NCI-H82 treated with DMSO at 0.1 percent for 48 hours (cell line): Measurements from ENCODE around the gene ADAR.

Experiments
- DNase-seq: peaks from one replicate; lab custom pipeline; 2025; ENCODE audit not compliant: unreplicated experiment; lab: John Stamatoyannopoulos, UW

ADAR gene

DNA sequence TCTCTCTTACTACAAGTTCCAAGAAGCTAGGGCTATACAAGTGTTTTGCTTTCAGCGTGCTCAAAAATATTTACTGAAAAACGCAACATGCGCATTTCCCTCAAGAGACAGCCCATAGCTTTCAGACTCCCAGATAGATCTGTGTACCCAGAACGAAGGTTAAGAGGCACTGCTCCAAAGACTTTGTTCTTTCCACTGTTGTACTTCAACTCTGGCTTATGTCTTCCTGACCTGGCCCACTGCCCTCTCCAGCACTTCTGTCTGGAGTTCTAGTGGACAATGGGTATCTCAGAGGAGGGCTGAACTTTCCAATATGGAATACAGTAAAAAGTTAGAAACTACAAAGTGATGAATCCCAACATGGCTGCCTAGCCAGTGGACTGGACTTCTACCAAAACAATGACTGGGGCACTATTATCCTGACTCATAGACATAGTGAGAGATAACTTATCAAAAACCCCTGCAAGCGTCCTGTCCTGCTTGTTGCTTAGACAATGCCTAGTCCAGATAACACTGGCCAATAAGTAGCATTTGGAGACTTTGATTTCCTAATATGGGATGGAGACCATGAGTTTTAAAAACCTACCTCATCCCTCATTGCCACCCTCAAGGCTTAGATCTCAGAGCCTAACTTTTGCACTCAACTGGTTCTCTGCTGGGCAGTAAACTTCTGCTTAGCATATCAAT lies 8.8 kb upstream of the ADAR start:
- no peak for DNase-seq

GRCh38 chr1:154615411-154615810 lies 7.4 kb upstream of the ADAR start:
- DNase-seq = no peak

GRCh38 chr1:154614901-154615300 lies 6.9 kb upstream of the ADAR start:
- no peak for DNase-seq

DNA sequence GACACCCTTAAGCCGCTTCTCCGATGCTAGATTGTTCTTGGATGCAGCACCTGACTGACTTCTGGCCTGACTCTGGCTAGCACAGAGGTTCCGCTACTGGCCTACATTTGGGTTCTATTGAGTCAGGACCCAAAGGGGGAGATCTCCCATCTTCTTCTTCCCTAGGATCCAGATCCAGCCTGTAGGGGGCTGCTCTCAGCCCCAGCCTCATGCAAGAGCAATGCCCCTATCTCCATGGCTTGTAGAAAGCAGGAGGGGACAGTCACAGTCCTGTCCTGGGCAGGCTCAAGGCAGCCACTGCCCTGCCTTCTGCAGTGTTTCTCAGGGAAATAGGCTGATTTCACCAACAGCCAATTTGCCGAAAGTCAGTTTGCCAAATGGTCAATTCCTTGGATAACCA lies 6.3 kb upstream of the ADAR start:
- no peak for DNase-seq

GRCh38 chr1:154611150-154611862 lies 3.3 kb upstream of the ADAR start:
- no peak for DNase-seq

GRCh38 chr1:154609398-154610380 lies 1.7 kb upstream of the ADAR start:
- DNase-seq = no peak

- DNase-seq = no peak
Measured at GRCh38 chr1:154608397-154609270, 648 bp upstream of the ADAR start.

GRCh38 chr1:154607106-154607608 lies 829 bp downstream of the ADAR start:
- peak; percentile 28 for DNase-seq

- no peak for DNase-seq
Measured at GRCh38 chr1:154605534-154605933, 2.5 kb downstream of the ADAR start.

GRCh38 chr1:154603317-154603716 lies 4.7 kb downstream of the ADAR start:
- DNase-seq = no peak

DNA sequence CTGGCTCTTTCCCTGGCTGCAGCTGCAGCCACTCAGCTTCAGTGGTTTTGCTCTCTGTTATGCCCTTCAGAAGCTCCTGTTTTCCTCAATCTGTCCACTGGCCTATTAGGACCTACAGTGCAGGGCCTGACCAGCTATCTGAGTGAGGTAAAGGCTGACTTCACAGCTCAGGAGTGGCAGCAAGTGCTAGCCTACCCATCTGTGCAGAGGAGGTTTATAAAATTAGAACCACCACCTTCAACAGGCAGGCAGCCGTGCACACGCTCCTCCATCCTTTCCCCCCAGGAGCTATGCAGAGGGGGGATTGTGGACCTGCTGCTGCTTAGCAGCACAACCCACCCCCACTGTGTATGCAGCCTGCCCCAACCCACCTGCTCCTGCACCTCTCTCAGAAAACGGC lies 8.3 kb downstream of the ADAR start:
- no peak for DNase-seq

GRCh38 chr1:154598871-154599635 lies 8.9 kb downstream of the ADAR start:
- no peak for DNase-seq

DNA sequence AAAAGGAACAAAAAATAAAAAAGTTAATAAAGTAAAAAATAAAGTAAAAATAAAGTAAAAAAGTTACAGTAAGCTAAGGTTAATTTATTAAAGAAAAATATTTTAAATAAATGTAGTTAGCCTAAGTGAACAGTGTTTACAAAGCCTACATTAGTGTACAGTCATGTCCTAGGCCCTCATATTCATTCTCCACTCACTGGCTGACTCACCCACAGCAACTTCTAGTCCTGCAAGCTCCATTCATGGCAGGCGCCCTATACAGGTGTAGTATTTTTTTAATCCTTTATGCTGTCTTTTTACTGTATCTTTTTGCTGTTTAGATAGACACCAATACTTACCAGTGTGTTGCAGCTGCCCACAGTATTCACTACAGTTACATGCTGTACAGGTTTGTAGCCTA lies 12.4 kb downstream of the ADAR start:
- no peak for DNase-seq

- no peak for DNase-seq
Measured at GRCh38 chr1:154594811-154595210, 13.2 kb downstream of the ADAR start.

DNA sequence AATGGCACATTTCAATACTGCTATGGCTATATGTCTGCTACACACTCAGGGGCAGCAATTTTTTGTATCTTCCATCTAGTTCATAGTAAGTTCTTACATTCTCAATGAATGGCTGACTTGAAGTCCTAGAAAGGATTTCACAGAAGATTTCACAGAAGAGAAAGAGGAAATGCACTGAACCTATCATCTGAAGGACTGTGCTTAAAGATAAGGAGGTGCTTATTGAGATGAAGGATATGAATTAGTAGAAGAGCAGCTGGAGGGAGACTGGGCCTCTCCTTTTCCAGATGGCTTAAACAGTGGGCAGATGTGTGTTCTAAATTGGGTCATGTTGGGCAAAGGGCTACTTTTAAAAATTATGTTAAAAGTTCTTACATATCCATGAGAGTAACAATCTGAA lies 14.6 kb downstream of the ADAR start:
- no peak for DNase-seq

GRCh38 chr1:154591206-154591605 lies 16.8 kb downstream of the ADAR start:
- DNase-seq = no peak

DNA sequence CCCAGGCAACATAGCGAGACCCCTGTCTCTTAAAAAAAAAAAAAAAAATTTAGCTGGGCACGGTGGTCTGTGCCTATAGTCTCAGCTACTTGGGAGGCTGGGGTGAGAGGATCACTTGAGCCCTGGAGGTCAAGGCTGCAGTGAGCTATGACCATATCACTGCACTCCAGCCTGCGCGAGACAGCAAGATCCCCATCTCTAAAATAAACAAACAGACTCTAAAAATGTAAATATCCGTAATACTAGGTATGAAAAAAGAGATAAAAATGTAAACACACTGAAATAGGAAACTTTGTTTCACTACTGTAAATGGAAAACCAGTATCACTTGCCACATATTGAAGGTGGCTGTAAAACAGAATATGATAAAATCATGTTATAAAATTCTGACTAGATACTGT lies 17.2 kb downstream of the ADAR start:
- DNase-seq = no peak

DNA sequence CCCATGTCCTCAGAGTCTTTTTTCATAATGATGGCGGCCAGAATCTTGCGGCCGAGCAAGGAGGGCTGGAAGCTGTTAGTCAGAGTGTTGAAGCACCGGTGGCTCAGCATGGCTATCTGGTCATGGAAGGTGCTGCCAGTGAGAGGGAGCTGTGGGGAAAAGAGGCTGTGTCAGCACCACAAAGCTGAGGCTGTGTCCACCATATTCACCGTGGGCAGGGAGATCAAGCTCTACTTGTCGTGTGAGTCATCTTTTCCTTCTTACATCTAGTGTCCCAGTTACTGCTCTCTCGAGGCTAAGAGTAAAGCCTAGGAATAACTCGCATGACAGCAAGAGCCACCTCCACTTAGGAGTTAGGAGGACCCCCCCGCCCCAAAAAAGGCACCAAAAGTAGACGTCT lies 18.2 kb downstream of the ADAR start:
- no peak for DNase-seq

DNA sequence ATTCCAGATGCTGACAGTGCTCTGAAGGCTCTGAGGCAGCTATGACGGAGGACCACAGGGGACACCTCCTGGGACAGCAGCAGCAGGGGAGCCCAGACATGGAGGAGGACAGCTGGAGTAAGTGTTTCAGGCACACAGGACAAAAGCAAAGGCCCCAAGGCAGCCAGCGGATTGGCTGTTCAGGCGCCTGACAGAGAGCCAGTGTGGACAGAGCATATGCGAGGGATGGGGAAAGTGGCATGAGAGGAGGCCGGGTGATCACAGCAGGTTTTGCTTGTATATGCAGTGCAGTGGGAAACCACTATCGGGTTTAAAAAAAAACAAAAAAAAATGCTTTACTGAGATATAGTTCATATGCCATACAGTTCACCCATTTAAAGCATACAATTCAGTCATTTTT lies 21.3 kb downstream of the ADAR start:
- no peak for DNase-seq

GRCh38 chr1:154586231-154586630 lies 21.8 kb downstream of the ADAR start:
- no peak for DNase-seq
